Activated naive CD8-positive, alpha-beta T cell treated with anti-CD3 and anti-CD28 coated beads, Interleukin-2, amount 50 U/mL, for 16 hours (primary cell): Measurements from ENCODE around the gene RACK1.

ENCODE experiments used
- DNase-seq: peaks from one replicate; pipeline ENCODE4 v3.0.0-alpha.2; 2020; ENCODE audit warnings: low read depth, low spot score

Gene RACK1

DNA sequence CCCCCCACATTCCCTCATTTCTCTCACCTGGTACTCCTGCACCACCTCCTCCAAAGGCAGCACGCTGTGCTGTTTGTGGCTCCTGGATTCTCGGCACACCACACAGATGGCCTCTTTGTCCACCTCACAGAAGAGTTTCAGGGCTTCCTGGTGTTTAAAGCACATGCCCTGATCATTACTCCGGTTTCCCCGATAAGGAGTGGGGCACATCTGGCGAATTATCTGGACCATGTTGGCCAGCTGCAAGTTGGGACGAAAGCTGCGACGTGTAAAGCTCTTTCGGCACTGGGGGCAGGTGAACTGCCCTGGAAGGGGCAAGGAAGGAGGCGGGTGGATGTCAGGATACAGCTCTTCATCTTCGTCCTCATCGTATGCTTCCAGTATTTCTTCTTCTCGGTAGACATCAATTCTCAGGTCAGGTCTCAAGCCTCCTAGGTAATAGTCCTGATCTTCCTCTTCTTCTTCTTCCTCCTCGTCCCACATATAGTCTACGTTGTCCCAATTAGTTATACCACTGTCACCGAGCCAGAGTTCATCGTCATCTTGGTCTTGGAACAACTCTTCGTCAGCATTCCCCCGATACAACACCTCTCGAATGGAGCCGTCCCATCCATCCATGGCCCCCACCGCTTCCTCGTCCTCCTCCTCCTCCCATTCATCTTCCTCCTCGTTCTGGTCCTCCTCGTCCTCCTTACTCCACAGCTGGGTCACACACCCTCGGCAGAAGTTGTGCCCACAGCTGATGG lies 16.4 kb upstream of the RACK1 start:
- DNase-seq: no peak

DNA sequence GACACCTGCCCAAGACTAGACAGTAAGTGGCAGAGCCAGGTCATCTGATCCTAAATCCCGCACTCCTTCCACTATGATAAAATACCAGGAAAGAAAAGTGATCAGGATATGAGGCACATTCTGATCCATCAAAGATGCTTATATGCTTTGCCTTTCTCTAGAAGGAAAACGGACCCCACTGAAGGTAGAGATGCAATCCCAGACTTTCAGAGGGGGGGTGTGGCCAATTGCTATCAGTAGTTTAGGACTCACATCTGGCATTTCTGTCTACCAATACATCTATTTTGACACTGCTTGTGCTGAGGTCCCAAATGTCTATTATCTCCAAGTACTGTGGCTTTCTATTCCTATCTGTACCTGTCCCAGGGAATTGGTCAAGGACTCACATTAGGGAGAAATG lies 15.6 kb upstream of the RACK1 start:
- no peak for DNase-seq

DNA sequence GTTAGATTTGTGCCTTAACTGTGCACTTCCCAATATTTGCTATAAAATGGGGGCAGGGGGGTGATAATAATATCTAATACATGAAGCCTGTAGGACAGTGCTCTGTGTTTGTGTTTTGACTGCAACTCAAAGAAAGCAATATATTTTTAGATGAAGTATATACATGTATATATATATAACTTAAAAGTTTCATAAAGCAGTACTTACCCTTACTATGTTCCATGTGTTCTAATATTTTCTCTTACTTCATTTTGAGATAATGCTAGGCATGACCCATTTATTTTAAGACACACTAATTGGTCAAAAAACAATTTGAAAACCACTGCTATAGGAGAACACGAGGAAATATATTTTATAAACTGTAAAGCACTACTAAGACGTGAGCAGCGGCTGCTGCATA lies 14.9 kb upstream of the RACK1 start:
- DNase-seq: no peak

DNA sequence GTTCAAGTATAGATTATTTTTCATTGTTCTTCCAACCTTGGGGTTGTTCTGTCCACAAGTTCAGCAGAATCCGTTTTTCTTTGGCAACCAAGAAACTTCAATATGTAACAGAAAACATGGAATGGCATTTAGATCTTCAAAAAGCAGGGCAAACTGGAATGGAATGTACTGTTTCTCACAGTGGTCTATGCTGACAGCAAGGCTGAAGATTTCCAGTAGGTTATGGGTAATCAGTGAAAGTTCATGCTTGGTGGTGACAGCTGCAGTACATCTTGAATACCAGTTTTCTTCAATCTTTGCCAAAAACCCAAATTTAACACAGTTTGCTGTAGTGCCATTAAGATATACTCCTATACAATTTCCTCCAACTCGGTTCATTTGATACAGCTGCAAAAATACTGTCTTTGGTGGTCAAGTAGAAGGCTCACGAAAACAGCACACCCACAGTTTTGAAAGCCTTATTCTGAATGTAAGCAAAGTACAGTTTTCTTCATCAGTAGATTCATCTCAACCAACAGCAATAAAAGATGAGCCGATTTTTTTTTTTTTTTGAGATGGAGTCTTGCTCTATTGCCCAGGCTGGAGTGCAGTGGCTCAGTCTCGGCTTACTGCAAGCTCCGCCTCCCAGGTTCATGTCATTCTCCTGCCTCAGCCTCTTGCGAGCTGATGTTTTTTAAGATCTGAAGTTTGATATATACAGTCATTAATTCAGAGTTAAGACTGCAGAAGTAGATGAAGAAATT lies 12.3 kb upstream of the RACK1 start:
- no peak for DNase-seq

DNA sequence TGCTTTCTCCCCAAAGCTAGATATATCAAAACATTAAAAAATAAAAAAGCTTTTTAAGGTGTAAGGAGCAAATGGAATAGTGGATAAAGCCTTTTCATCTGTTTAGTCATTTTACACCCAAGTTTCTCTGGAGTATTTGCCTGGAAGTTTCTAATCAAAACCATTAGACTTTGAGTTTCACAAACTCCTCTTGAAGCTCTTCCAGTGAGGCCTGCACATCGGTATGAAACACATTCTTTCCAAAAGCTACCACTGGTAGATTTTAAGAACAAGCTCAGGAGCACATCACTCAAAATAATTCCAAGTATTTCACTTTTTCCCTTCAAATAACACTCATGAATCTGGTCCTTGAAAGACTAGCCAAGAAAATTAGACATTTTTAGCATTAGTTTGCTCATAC lies 11.6 kb upstream of the RACK1 start:
- DNase-seq: no peak

DNA sequence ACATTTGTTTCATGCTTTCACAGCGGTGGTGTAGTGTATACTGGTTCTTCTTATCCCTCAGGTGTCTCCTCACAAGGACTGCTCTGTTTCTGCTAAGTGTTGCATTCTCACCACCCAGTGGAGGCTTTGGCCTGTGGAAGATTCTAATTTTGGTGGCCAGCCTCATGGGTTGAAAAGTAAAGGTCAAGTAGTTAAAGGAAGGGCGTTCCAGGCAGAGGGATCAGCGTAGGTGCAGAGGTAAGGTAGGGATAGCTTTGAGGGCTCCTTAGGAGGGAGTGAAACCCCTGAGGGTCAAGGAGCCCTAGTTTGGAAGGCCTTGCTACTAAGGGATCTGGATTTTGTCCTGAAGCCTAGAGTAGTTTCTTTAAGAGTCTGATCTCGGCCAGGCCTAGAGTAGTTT lies 4.6 kb upstream of the RACK1 start:
- DNase-seq: no peak

DNA sequence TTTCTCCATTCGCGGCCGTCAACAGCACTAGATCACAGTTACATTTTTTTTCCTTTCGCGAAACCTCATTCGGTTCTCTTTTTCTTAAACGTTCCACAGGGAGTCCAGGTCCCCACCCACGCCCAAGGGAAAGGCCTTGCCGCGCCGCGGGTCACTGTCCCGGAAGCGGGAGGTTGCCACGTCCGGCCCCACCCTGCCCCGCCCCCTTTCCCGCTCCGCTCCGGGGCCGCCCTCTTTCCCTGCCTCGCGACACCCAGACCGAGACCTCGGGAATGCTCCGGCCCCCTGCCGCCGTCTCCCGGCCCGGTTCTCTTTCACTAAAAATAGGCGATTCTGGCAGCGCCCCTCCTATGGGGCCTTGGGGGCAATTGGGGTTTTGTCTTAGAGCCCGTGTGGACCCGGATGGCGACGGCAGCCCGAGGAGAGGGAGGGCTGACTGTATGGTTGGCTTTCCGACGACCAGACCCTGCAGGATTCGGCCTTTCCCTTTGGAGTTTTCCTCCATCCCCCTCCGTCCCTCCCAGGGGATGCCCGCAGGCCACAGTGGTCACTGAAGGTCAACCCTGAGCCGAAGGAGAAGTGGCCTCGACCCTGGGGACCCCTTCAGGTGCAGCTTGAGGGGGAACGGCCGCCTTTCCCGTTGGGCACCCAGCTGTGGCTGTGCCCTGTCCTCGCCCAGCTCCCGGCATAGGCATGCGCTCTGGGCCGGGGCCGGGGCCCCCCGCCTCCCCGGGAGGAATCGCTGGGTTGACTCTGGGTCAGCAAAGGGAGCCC lies 2.8 kb upstream of the RACK1 start:
- DNase-seq: peak; percentile 21

DNA sequence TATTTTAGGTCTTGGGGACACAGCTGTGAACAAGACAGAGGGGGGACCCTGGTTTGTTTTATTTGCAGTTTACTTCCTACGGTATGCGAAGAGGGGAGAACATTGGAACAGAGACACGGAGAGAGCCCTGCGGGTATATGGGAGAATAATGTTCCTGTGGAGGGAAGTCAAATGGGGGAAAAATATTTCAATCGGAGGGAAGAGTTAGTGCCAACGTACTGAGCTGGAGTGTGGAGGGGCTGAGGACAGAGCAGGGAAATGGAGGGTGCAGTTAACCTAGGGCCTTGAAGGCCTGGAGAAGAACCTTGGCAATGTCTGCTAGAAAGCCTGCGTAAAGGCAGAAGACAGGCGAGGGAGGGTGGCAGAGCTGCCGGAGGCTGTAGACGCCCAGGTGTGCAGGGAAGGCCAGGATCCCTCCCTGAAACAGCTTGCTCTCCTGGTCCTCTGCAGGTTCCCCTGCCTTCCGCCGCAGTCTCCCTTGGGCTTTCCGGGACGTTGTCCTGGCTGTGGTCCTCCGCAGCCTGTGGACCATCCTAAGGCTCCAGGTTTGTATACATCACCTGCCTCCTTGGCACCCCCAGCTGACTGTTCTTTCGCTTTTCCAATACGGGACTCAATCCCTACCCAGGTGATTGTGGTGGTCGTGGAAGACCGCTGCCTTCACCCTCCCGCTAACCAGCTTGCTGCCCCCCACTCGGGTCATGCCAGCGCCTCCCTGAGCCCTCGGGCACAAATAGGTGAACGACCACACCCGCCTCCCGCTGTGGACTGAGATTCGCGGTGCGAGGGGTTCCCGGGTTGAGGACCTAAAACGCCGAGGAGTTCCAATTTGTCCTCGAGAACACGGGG lies 1.9 kb upstream of the RACK1 start:
- DNase-seq: no peak

DNA sequence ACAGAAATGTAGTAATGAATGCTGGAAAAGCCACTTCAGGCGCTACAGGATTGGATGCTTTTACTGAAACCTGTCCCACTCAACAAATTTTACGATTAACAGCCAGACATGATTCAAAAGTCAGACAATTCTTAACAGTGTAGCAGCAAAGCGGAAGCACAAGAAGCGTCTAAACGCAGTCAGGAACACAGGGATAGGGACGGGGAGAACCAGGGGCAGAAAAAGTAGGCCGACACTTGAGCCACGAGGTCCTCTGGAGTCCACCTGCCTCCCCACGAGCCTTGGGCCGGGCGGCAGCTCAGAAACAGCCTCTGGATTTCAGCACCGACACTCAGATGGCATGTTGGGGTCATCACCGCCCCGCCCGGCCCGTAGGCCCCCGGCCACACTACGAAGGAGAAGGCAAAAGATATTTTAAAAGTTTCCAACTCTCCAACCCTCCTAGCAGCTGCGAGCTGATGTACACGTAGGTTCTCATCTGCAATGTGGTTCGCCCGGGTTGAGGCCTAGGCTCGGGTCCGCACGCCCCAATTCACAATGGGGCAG lies 615 bp downstream of the RACK1 start:
- DNase-seq: no peak

DNA sequence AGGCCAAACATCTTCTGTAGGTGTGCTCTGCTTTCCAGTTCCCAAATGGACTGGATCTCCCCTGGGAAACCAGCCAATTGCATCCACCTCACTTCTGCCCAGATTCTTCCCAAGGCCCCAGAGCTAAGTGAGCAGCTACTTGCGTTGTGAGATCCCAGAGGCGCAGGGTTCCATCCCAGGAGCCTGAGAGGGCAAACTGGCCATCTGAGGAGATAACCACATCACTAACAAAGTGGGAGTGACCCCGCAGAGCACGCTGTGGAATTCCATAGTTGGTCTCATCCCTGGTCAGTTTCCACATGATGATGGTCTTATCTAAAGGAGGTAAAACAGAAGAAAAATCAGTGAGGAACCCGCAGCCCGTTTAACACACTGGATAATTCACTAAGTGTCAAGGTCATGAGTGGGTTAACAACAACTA lies 1.7 kb downstream of the RACK1 start:
- DNase-seq: no peak

DNA sequence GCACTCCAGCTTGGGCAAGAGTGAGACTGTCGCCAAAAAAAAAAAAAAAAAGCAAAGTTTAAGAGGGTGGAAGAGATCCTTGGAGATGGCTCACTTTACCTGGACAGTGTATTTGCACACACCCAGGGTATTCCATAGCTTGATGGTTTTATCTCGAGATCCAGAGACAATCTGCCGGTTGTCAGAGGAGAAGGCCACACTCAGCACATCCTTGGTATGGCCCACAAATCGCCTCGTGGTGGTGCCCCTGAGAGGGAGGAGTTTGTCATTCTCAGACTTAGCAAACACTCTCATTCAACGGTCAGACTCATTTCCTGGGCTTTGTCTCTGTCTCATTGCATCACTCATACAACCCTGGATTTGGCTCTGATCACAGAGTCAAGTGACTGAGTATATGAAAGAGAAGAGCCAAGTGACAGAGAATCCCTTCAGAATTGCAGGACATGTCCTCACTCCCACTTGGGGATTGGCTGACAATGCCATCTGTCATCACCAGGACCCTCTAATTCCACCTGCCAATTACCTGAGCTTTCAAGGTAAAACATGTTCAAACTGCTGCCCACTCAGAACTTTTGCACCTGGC lies 2.2 kb downstream of the RACK1 start:
- DNase-seq: no peak

DNA sequence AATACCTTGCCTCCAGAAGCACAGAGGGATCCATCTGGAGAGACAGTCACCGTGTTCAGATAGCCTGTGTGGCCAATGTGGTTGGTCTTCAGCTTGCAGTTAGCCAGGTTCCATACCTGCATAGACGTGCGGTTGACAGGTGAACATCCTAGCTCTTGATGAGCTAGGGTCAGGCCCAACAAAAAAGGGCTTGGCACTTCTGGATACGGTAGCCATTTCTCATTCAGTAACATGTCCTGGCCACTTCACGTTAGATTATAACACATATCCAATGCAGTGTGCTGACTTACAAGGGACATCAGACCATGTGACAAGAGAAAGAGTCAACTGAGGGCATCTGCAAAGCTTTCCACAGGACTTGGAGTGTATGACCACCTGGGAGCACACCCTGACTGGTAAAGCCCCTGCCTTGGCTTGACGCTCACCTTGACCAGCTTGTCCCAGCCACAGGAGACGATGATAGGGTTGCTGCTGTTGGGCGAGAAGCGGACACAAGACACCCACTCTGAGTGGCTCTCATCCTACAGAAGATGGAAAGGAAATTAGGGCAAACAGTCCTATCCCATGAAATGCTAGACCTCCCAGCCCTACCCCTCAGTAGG lies 4.5 kb downstream of the RACK1 start:
- no peak for DNase-seq

DNA sequence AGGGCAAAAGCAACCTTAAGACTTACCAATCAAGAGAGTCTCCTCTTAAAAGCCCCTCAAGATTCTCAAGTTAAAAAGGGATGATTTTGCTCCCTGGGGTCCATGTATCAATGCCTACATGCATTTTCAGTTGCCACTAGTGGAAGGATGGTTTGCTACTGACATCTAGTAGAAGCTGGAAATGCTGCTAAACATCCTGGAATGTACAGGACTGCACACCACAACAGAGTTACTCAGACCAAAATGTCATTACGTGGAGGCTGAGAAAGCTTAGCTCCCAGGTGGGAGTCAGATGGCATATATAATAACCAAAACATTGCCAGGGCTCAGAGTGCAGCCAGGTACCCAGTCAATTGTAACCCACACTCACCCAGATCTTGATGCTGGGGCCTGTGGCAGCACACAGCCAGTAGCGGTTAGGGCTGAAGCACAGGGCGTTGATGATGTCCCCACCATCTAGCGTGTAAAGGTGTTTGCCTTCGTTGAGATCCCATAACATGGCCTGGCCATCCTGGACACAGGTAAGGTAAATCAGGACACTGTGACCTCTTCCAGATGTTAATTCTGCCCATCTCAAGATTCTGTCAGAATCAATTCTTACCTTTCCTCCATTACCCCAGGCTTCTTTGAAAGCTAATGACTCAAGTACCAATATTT lies 5.8 kb downstream of the RACK1 start:
- no peak for DNase-seq

DNA sequence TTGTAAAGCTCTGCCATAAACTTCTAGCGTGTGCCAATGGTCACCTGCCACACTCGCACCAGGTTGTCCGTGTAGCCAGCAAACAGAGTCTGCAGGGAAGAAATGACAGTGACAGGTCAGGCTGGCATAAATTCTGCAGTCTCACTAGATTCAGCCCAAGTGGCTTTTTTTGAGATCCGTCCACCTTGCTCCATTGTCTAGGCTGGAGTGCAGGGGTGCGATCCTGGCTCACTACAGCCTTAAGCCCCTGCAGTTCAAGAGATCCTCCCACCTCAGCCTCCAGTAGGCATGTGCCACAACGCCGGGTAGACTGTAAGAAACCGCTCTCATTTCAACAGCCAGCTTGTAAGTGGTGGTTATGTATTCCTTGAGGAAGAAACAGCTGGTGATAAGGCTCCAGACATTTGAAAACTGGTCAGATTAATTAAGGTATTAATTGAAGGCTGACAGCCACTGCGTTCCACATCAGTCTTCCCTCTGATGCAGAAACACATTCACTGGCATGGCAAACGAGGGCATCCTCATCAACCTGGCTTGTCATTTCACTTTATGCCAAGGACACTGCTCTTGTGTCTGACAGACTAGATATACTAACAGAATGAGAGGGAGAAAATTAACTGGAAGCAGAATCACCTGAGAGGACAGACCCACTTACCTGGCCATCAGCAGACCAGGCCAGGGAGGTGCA lies 6.6 kb downstream of the RACK1 start:
- no peak for DNase-seq

DNA sequence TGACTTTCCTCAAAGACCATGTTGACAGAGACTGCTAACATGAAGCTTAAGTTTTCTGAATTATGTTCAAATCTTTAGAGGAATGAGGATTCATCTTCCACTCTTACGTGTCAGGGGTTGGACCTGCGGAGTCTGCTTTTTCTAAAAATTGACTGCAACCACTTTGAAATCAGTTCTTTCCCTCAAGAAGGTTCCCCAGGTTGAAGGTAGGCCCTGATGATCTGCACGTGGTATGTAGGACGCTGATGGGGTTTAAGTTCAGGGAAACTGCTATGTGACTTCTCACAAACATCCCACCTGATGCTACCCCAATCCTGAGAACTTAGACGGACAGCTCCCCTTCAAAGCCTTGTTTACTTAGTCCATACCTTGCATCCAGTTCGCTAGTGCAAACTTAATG lies 7.2 kb downstream of the RACK1 start:
- DNase-seq: no peak

DNA sequence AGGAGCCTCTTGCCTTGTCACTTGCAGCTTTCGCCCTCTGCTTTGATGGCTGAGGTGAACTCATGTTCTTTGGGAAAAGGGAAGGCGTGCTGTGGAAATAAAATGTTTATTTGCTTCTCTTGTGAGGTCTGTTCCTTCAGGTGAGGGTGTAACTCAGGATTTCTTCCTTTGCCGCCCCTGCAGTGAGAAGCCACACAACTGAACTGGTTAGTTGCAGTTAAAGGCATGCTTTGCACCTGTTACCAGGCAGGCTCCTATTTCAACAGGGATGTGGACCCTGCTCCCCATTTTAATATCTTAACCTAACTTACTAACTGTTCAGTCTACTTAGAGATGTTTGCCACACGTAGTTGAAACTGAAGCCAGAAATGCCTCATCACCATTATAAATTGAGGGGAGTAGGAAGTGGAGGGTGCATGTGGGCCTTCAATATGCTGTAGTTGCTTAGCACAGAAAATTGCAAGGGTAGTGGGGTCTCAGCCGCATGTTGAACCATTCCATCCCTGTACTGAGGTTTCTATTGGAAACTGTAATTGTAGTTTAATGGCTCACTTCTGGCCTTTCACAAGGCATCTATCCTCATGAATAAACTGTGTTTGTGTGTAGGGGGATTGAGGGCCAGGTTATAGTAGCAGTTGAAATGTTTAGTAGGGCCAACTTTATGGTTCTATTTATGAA lies 7.9 kb downstream of the RACK1 start:
- no peak for DNase-seq

DNA sequence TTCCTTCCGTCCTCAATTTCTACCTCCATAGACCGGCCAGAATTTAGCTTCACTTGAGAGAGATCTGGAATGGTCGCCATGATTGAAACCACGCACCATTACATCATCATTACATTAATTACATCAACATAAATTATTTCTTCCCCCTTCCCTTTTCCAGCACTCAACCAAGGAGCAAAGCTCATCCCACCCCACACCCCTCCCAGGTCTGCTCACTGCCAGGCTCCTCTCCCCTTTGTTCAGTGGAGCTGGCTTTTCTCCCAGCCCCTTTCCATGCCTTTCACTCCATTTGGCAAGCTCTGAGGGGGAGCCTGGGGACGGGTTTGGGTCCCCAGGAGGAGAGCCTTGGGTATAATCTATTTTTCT lies 8.4 kb downstream of the RACK1 start:
- DNase-seq: no peak

DNA sequence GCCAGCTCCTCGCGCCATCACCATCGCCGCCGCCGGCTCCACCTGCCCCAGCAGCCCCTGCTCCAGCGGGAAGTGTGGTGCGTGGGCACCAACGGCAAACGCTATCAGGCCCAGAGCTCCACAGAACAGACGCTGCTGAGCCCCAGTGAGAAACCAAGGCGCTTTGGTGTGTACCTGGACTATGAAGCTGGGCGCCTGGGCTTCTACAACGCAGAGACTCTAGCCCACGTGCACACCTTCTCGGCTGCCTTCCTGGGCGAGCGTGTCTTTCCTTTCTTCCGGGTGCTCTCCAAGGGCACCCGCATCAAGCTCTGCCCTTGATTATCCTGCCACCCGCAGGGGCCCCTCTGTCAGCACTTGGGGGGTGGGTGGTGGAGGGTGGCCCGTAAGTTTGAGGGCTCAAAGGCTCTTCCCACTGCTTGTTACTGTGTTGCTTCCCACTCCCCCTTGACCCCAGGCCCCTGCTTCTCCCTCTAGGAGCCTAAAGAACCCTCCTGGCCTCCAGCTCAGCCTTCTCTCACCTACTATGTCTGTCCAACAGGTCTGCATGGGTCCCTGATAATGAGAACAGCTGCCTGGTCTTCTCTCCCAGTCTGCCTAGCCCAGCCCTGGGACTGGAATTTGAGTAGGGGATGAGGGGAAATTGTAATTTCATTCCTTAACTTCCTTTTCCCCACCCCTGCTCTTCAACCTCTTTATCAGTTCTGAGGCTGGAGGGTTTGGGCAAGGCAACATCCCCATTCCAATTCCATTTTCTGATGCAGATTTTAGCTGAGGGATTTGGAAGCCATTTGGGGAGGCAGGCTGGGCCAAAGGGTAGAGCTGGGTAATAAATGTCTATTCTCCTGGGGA lies 9.0 kb downstream of the RACK1 start:
- DNase-seq: no peak
